Measurements from ENCODE around the gene GHDC.
"Not testable (repeated sequence)": the region's sequence is repeated elsewhere in the genome, so short reads cannot be mapped to it uniquely, and the experiment has no call there.

Gene GHDC

GRCh38 chr17:42146911-42147607, 47.2 kb downstream of the GHDC start:
- no peak for DNase-seq

- not testable (repeated sequence) for DNase-seq
Observed at GRCh38 chr17:42143138-42143537, 51.2 kb downstream of the GHDC start.

- DNase-seq = no peak
Observed at GRCh38 chr17:42142371-42142896, 51.9 kb downstream of the GHDC start.

GRCh38 chr17:42141382-42141781, 52.9 kb downstream of the GHDC start:
- DNase-seq = no peak

- not testable (repeated sequence) for DNase-seq
Observed at GRCh38 chr17:42140690-42141089, 53.6 kb downstream of the GHDC start.
